ENCODE results near the gene JAK3.
A peak's percentile ranks its signal among the peaks of the same experiment; 100 is the strongest.

Gene JAK3

DNA sequence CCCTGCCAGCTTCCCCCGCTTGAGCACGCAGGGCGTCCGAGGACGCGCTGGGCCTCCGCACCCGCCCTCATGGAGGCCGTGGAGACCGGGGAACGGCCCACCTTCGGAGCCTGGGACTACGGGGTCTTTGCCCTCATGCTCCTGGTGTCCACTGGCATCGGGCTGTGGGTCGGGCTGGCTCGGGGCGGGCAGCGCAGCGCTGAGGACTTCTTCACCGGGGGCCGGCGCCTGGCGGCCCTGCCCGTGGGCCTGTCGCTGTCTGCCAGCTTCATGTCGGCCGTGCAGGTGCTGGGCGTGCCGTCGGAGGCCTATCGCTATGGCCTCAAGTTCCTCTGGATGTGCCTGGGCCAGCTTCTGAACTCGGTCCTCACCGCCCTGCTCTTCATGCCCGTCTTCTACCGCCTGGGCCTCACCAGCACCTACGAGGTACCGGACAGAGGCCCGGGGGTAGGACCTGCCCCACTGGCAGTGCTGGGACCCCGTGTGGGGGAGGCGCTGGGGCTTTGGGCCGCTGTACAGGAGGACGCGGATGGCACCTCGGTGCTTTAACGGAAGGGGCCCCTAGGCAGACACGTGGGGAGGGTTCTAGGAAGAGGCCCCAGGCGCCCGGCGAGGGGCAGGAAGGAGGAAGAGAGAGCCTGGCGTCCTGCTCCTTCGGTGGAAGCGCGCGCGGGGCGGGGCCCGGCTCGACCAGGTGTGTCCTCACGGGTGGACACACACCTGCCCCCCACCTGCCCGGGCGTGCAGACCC, 24.6 kb upstream of the JAK3 start:
- TF ChIP-seq JUND (IDR thresholded peaks at IDR 0.05; ENCODE audit: low read depth): no peak
- DNase-seq (ENCODE audit: low read depth in 1 of 2, low spot score in 1 of 2): no peak
- in situ Hi-C loops (cut with HindIII; ENCODE audit: low pct_unique_long_range_greater_than_20kb, low sequenced_read_pairs): no loop called here

DNA sequence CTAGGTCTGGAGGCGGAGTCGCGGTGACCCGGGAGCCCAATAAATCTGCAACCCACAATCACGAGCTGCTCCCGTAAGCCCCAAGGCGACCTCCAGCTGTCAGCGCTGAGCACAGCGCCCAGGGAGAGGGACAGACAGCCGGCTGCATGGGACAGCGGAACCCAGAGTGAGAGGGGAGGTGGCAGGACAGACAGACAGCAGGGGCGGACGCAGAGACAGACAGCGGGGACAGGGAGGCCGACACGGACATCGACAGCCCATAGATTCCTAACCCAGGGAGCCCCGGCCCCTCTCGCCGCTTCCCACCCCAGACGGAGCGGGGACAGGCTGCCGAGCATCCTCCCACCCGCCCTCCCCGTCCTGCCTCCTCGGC, 24.1 kb upstream of the JAK3 start, which contains the start of gene SLC5A5:
Gene SLC5A5 (plus strand): TSS at position 68 of the 373 bp plus-strand sequence. CDS start 375 bp downstream, outside the sequence.
- in situ Hi-C loops (cut with HindIII; ENCODE audit: low pct_unique_long_range_greater_than_20kb, low sequenced_read_pairs): no loop called here
- no peak for TF ChIP-seq JUND (IDR thresholded peaks at IDR 0.05; ENCODE audit: low read depth)
- DNase-seq (ENCODE audit: low read depth in 1 of 2, low spot score in 1 of 2): no peak

DNA sequence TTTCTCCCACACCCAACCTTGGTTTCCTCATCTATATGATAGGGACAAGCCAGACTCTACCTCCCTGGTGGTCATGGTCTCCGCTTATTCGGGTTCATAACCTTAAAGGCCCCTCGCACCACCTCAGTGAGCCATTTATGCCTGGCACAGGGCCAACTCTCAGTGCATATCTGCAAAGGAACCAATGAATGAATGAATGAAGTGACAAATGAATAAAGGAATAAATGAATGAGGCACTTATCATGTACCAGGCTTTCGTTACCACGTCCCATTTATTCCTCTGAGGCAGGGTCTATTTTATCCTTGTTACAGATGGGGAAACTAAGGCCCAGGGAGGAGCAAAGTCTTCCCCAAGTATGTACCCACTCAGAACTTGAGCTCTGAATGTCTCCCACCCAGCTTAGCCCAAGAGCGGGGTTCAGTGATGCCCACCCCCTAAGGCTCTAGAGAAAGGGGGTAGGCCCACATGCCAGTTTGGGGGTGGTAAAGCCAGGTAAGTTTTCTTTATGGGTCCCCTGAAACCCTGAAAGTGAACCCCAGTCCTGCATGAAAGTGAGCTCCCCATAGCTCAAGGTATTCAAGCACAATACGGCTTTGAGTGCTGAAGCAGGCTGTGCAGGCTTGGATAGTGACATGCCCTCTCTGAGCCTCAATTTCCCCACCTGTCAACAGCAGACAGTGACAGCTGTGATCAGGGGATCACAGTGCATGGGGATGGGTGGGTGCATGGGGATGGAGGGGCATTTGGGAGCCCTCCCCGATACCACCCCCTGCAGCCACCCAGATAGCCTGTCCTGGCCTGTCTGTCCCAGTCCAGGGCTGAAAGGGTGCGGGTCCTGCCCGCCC, 23.5 kb upstream of the JAK3 start:
- no peak for TF ChIP-seq JUND (IDR thresholded peaks at IDR 0.05; ENCODE audit: low read depth)
- DNase-seq (ENCODE audit: low read depth in 1 of 2, low spot score in 1 of 2): no peak
- in situ Hi-C loops (cut with HindIII; ENCODE audit: low pct_unique_long_range_greater_than_20kb, low sequenced_read_pairs): no loop called here

DNA sequence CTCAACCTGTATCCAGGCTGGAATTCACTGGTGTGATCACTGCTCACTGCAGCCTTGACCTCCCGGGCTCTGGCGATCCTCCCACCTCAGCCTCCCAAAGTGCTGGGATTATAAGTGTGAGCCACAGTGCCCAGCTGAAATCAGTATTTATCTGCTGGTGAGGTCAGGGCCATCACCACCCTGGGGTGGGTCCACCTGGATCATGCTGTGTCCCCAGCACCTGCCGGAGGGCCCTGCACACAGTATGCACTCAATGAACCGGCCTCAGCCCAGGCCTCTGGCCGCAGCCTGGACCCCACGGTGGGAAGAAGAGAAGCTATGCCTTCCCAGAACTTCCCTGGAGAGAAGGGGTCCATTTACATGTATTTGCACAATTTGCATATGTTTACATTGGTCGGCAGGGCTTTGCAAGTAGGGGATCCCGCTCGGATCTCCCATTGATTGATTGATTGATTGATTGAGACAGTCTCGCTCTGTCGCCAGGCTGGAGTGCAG, 21.4 kb upstream of the JAK3 start:
- DNase-seq (ENCODE audit: low read depth in 1 of 2, low spot score in 1 of 2): no peak
- no peak for TF ChIP-seq JUND (IDR thresholded peaks at IDR 0.05; ENCODE audit: low read depth)
- in situ Hi-C loops (cut with HindIII; ENCODE audit: low pct_unique_long_range_greater_than_20kb, low sequenced_read_pairs): no loop called here

DNA sequence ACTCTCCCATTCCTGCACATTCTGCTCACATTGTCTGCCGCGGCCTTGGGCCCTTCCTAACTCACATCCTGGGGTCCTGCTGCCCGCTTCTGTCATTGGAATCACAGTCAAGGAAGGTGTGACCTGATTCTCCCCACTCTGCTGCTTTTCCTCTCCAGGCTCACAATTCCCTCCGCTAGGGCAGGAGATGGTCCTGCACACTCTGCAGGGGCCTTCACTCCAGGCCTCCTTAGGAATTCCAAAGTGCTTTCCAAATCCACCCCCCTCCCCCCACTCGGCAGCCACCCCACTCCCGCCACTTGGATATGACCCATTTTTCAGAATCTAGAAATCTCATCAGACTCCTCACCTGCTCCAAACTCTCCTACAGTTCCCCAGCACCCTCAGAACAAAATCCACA, 20.9 kb upstream of the JAK3 start:
- TF ChIP-seq JUND (IDR thresholded peaks at IDR 0.05; ENCODE audit: low read depth): no peak
- in situ Hi-C loops (cut with HindIII; ENCODE audit: low pct_unique_long_range_greater_than_20kb, low sequenced_read_pairs): no loop called here
- no peak for DNase-seq (ENCODE audit: low read depth in 1 of 2, low spot score in 1 of 2)

DNA sequence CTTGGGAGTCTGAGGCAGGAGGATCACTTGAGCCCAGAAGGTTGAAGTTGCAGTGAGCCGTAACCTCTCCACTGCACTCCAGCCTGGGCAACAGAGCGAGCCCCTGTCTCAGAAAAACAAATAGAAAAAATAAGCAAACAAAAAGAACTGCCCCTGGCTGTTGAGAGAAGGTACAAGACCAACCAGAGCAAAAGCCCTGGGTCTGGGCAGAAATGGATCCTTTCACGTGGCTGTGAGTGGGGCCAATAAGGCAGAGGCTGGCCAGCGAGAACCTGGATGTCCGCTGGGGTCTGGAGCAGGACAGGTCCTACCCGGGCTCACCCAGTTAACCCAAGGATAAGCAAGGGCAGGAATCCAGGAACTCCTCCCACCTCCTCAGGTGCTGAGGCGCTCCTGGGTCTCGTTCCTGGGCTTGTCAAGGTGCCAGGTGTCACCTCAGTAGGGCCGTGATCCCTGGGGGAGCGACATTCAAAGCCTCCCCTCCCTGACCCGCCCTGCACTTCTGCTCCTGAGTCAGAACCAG, 19.2 kb upstream of the JAK3 start:
- in situ Hi-C loops (cut with HindIII; ENCODE audit: low pct_unique_long_range_greater_than_20kb, low sequenced_read_pairs): no loop called here
- no peak for TF ChIP-seq JUND (IDR thresholded peaks at IDR 0.05; ENCODE audit: low read depth)
- DNase-seq (ENCODE audit: low read depth in 1 of 2, low spot score in 1 of 2): peak; percentile 12 to 43

DNA sequence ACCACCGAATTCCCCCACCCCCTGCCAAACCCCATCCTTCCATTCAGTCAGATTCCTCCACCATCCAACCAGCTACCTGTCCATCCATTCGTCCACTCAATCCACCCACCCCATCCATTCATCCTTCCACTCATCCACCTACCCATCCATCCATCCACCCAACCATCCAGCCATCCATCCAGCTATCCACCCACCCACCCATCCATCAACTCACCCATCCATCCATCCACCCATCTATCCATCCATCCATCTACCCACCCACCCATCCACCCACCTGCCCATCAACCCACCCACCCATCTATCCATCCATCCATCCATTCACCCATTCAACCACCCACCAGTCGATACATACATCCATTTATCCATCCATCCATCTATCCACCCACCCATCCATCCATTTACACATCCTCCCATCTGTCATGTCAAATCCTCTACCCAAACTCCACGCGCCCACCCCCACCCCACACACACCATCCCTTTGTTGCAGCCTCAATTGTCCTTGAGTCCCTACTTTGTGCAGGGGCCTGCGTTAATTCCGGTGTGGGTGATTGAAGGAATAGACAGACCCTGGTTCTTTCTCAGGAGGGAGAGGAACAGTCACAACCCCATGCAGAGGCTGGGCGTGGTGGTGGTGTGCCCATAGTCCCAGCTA, 18.7 kb upstream of the JAK3 start:
- TF ChIP-seq JUND (IDR thresholded peaks at IDR 0.05; ENCODE audit: low read depth): no peak
- DNase-seq (ENCODE audit: low read depth in 1 of 2, low spot score in 1 of 2): no peak
- in situ Hi-C loops (cut with HindIII; ENCODE audit: low pct_unique_long_range_greater_than_20kb, low sequenced_read_pairs): no loop called here

DNA sequence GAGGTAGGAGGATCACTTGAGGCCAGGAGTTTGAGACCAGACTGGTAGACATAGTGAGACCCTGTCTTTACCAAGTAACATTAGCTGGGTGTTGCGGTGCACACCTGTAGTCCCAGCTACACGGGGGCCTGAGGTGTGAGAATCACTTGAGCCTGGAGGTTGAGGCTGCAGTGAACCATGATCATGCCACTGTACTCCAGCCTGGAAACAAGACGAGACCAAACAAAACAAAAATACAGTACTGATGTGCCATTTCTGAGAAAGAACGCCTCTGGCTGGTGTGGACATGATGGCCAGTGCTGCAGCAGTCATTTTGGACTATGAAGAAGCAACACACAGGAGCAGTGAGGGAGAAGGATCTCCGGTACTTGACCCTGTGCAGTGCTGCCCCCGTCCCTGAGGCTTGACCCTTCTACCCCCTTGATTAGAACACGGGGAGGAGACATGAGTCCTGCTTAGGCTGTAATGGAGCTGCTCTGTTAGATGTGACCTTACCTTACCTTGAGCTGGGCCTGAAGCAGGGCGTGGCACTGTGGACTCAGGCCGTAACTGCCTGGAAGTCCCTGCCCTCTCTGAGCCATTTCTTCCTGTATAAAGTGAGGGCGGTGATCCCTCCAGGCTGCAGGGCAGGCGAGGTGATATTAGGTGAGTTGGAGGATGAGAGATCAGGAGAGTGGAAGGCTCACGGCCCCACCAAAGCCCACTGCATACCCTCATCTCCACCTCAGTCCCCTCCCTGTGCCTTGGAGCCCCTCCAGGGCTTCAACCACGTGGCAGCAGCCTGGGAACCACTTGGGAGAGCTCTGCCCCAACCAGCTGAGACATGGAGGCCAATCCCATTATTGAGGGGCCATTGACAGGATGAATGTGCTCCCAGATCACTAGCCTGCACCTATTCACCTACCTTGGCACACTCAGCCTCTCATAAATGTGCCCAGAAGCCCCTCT, 17.9 kb upstream of the JAK3 start:
- peak in 1 of 2 experiments; percentile 40 for DNase-seq (ENCODE audit: low read depth in 1 of 2, low spot score in 1 of 2)
- in situ Hi-C loops (cut with HindIII; ENCODE audit: low pct_unique_long_range_greater_than_20kb, low sequenced_read_pairs): no loop called here
- no peak for TF ChIP-seq JUND (IDR thresholded peaks at IDR 0.05; ENCODE audit: low read depth)

DNA sequence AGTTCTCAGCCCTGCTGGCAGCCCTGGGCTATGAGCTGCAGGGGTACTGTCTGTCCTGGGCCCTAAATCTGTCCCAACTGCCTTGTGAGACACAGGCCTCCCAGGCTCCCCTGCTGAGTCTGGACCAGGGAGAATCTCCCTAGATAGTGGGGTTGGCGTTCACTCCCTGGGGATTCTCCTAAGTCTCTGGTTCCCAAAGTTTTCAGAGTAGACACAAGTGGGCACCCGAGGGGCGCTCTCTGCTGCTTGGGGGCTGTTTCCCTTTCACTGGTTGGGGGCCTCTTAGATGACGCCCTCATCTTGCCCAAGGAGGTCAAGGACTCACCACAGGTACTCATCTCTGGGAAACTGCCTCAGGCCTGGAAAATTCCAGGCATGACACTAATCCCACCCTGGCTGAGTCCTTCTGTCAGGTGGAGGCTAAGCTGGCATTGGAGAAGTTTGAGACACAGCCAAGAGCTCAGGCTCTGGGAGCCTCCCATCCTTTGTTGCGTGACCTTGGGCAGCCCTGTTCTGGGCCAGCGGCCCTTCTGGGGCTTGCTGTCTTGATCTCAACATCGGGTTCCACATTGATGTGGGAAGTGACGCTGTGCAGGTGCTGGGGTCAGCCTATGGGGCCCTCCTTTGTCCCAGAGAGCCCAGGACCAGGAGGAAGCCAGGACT, 15.9 kb upstream of the JAK3 start:
- TF ChIP-seq JUND (IDR thresholded peaks at IDR 0.05; ENCODE audit: low read depth): no peak
- in situ Hi-C loops (cut with HindIII; ENCODE audit: low pct_unique_long_range_greater_than_20kb, low sequenced_read_pairs): no loop called here

DNA sequence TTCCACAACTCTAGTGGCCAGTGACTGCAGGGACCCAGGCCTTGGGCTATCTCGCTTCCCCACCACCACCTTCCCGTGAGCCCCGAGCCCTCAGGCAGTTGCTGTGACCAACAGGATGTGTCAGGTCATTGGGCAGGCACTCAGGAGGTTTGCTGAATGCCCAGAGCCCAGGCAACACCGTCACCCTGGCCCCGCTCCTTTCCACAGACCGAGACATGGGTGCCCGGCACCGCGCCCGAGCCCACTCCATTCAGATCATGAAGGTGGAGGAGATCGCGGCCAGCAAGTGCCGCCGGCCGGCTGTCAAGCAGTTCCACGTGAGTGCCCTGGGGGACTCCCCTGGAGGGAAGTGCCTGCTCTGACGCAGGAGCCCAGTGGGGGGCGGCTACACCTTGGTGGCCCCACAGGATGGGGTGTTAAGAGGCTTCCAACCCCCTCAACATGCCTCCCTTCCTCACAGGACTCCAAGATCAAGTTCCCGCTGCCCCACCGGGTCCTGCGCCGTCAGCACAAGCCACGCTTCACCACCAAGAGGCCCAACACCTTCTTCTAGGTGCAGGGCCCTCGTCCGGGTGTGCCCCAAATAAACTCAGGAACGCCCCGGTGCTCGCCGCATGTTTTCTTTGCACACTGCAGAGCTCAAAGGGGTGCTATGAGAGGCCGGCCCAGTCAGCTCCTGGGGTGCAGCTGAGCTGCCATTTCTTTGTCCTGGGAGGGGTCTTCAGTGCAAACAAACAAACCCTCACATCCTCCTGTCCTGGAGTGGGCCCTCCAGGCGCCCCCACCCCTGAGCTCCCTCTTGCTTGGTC, 15.1 kb upstream of the JAK3 start:
- in situ Hi-C loops (cut with HindIII; ENCODE audit: low pct_unique_long_range_greater_than_20kb, low sequenced_read_pairs): no loop called here
- no peak for DNase-seq (ENCODE audit: low read depth in 1 of 2, low spot score in 1 of 2)
- no peak for TF ChIP-seq JUND (IDR thresholded peaks at IDR 0.05; ENCODE audit: low read depth)

More for the DNA sequence above, 15.9 kb upstream of the JAK3 start:
- DNase-seq (ENCODE audit: low read depth in 1 of 2, low spot score in 1 of 2): no peak

All from T47D (cell line).